Uterus (tissue), 4 donors: ENCODE results near the gene SLC16A14. TPM values are rescaled to one million over a fixed set of nuclear protein-coding genes. Genes with fewer than 3 reads are reported as not detected.
"Not testable (repeated sequence)": the region's sequence is repeated elsewhere in the genome, so short reads cannot be mapped to it uniquely, and the experiment has no call there.

Experiments
- DNase-seq, 2 donors: peaks; one replicate each; pipeline ENCODE4 v3.0.0-alpha.2; 2019 to 2020
- H3K27ac ChIP-seq, 2 donors: fragments of 200-600 bp; sonication (generic); 1 replicate in 1 of 2; 2 replicates in 1 of 2; pipeline ENCODE4 v1.5.1; 2016 to 2018
- H3K27me3 ChIP-seq, 2 donors: fragments of 200-600 bp; sonication (generic); one replicate each; pipeline ENCODE4 v1.5.1; 2018 to 2019; ENCODE audit warnings: control low read depth in 1 of 2
- H3K36me3 ChIP-seq, 2 donors: fragments of 200-600 bp; sonication (generic); one replicate each; pipeline ENCODE4 v1.5.1; 2019; ENCODE audit warnings: control low read depth in 1 of 2
- H3K4me1 ChIP-seq, 2 donors: fragments of 200-600 bp; sonication (generic); one replicate each; pipeline ENCODE4 v1.5.1; 2018 to 2019; ENCODE audit warnings: control low read depth in 1 of 2
- H3K4me3 ChIP-seq, 2 donors: fragments of 200-600 bp; sonication (generic); 1 replicate in 1 of 2; 2 replicates in 1 of 2; pipeline ENCODE4 v1.5.1; 2018 to 2019; ENCODE audit warnings: mild to moderate bottlenecking in 1 of 2
- H3K9me3 ChIP-seq, 2 donors: fragments of 200-600 bp; sonication (generic); one replicate each; pipeline ENCODE4 v1.5.1; 2019; ENCODE audit warnings: control low read depth in 1 of 2
- CTCF ChIP-seq, 4 experiments: fragments of 200-600 bp in 2 of 4; fragments of 450-650 bp in 2 of 4; sonication (generic) in 2 of 4; IDR thresholded peaks; one replicate each; pipeline ENCODE4 v1.5.1; 2016 to 2019; ENCODE audit warnings: antibody characterized with exemption in 4 of 4, mild to moderate bottlenecking in 2 of 4, moderate library complexity in 1 of 4
- POLR2A ChIP-seq, 2 donors: fragments of 450-650 bp; IDR thresholded peaks; one replicate each; pipeline ENCODE4 v1.6.1; 2016; ENCODE audit warnings: antibody characterized with exemption in 2 of 2, mild to moderate bottlenecking in 1 of 2, moderate library complexity in 1 of 2
- intact Hi-C: fragments of 100-400 bp; cut with DNase I; formaldehyde crosslinking; loops from one replicate; pipeline ENCODE4 v1.15.1; 2023; ENCODE audit warnings: low total_unique reads
- total RNA-seq, 4 donors: library from RNA; depleted of rRNA in 3 of 4; stranded (reverse); fragments of >200 nt in 3 of 4; gene quantifications; one replicate each; pipeline versions ENCODE4 v1.1.0 to v1.2.4, GENCODE V29; 2014 to 2023
- donor health status: DM: yes; HTN: yes; CAD: no.

SLC16A14 gene
- total RNA-seq, result 10 to 100 TPM in 2 of 4 donors, 1 to 10 TPM in 2; 3.2 to 28.6 (median 8.2) TPM

GRCh38 chr2:230068651-230069055 is at the start of gene SLC16A14:
SLC16A14 (minus strand) TSS chr2:230068924; CDS start chr2:230059352, 9,572 bp downstream.
- intact Hi-C loops, result no loop called here
- Histone ChIP-seq H3K9me3 (no peaks in the 10 kb centered on the region), H3K36me3 (no peaks in the 10 kb centered on the region), H3K4me1 (no peaks in the 10 kb centered on the region), H3K27ac (peak within 1 kb of the TSS; percentile 76 to 84), H3K27me3 (no peaks in the 10 kb centered on the region), H3K4me3 (peak within 1 kb of the TSS; percentile 39 to 70)
- TF ChIP-seq POLR2A (IDR thresholded peaks at IDR 0.05) (no peak), CTCF (IDR thresholded peaks at IDR 0.05) (peak in 1 of 4 experiments; percentile 16)
- peak; percentile 23 to 24 for DNase-seq

- Histone ChIP-seq H3K27me3 (no peaks in the 10 kb centered on the region), H3K9me3 (peaks cover 0 to 4% of the 10 kb centered on the region in 2 donors), H3K4me1 (no peaks in the 10 kb centered on the region), H3K4me3 (no peak overlapping the region), H3K36me3 (no peaks in the 10 kb centered on the region), H3K27ac (no peak overlapping the region)
- DNase-seq, result no peak
- intact Hi-C loops, result loop anchor here (10.0 kb wide), 1 partner anchor 632 kb away; no protein-coding TSS in a partner anchor
- TF ChIP-seq CTCF (IDR thresholded peaks at IDR 0.05) (no peak), POLR2A (IDR thresholded peaks at IDR 0.05) (no peak)
Measured at GRCh38 chr2:230106771-230107170, 38.0 kb upstream of the SLC16A14 start.

- not testable (repeated sequence) for H3K27ac ChIP-seq, H3K27me3 ChIP-seq, H3K4me3 ChIP-seq, DNase-seq, H3K4me1 ChIP-seq, H3K36me3 ChIP-seq, H3K9me3 ChIP-seq
- intact Hi-C loops, result loop anchor here (10.0 kb wide), 1 partner anchor 627 kb away; no protein-coding TSS in a partner anchor
Measured at GRCh38 chr2:230101967-230102366, 33.2 kb upstream of the SLC16A14 start.

- H3K4me1 ChIP-seq, result no peaks in the 10 kb centered on the region
- no peak for DNase-seq
- TF ChIP-seq POLR2A (IDR thresholded peaks at IDR 0.05), result no peak
- no peak for TF ChIP-seq CTCF (IDR thresholded peaks at IDR 0.05)
- H3K27me3 ChIP-seq, result no peaks in the 10 kb centered on the region
- H3K9me3 ChIP-seq, result no peaks in the 10 kb centered on the region
- H3K27ac ChIP-seq, result no peak overlapping the region
- H3K36me3 ChIP-seq, result no peaks in the 10 kb centered on the region
- no peak overlapping the region for H3K4me3 ChIP-seq
- intact Hi-C loops, result no loop called here
Measured at GRCh38 chr2:230097841-230098240, 29.1 kb upstream of the SLC16A14 start.

GRCh38 chr2:230097424-230097823 is 28.7 kb upstream of the SLC16A14 start:
- no peak for DNase-seq
- no peak overlapping the region for H3K27ac ChIP-seq
- no peak overlapping the region for H3K4me3 ChIP-seq
- TF ChIP-seq CTCF (IDR thresholded peaks at IDR 0.05), result no peak
- no peaks in the 10 kb centered on the region for H3K27me3 ChIP-seq
- no peaks in the 10 kb centered on the region for H3K9me3 ChIP-seq
- H3K4me1 ChIP-seq, result no peaks in the 10 kb centered on the region
- intact Hi-C loops, result no loop called here
- no peaks in the 10 kb centered on the region for H3K36me3 ChIP-seq

- H3K4me3 ChIP-seq, result no peak overlapping the region
- no peaks in the 10 kb centered on the region for H3K9me3 ChIP-seq
- H3K27ac ChIP-seq, result no peak overlapping the region
- DNase-seq, result no peak
- H3K27me3 ChIP-seq, result no peaks in the 10 kb centered on the region
- TF ChIP-seq CTCF (IDR thresholded peaks at IDR 0.05) (no peak), POLR2A (IDR thresholded peaks at IDR 0.05) (no peak)
- no peaks in the 10 kb centered on the region for H3K4me1 ChIP-seq
- intact Hi-C loops, result no loop called here
- H3K36me3 ChIP-seq, result no peaks in the 10 kb centered on the region
Measured at GRCh38 chr2:230090967-230091366, 22.2 kb upstream of the SLC16A14 start.
